Gastrocnemius medialis (tissue), 4 donors: ENCODE measurements around the gene GCDH.

Experiments
- CTCF ChIP-seq, 5 experiments: fragments of 450-650 bp in 3 of 5; fragments of 200-600 bp in 2 of 5; sonication (generic) in 2 of 5; IDR thresholded peaks in 4 of 5; conservative IDR thresholded peaks in 1 of 5; 1 replicate in 4 of 5; 2 replicates in 1 of 5; pipeline ENCODE4 v1.5.1; 2016 to 2019; ENCODE audit warnings: antibody characterized with exemption in 5 of 5, mild to moderate bottlenecking in 3 of 5, moderate library complexity in 3 of 5
- POLR2A ChIP-seq, 2 donors: fragments of 450-650 bp; IDR thresholded peaks; one replicate each; pipeline ENCODE4 v1.6.1; 2017; ENCODE audit warnings: antibody characterized with exemption in 2 of 2, mild to moderate bottlenecking in 2 of 2, moderate library complexity in 2 of 2

- TF ChIP-seq POLR2A (IDR thresholded peaks at IDR 0.05) (no peak), CTCF (IDR thresholded peaks at IDR 0.05 in 4 of 5, conservative IDR thresholded peaks at IDR 0.05 in 1 of 5) (no peak)
Observed at GRCh38 chr19:12921047-12921446, 30.1 kb downstream of the GCDH start.
